ENCODE measurements around the gene CDH4.

Gene CDH4

GRCh38 chr20:61702246-61702645 lies 450.2 kb downstream of the CDH4 start:
- DNase-seq: no peak

GRCh38 chr20:61704661-61705060 lies 452.6 kb downstream of the CDH4 start:
- DNase-seq: no peak

- no peak for DNase-seq
Observed at GRCh38 chr20:61705386-61706258, 453.6 kb downstream of the CDH4 start.

GRCh38 chr20:61706259-61706961 lies 454.3 kb downstream of the CDH4 start:
- no peak for DNase-seq

GRCh38 chr20:61708891-61709290 lies 456.8 kb downstream of the CDH4 start:
- DNase-seq: no peak

GRCh38 chr20:61710108-61710507 lies 458.0 kb downstream of the CDH4 start:
- no peak for DNase-seq

- DNase-seq: no peak
Observed at GRCh38 chr20:61712688-61713087, 460.6 kb downstream of the CDH4 start.

GRCh38 chr20:61718361-61719005 lies 466.4 kb downstream of the CDH4 start:
- DNase-seq: no peak

GRCh38 chr20:61719691-61720347 lies 467.8 kb downstream of the CDH4 start:
- peak; percentile 12 for DNase-seq

GRCh38 chr20:61720348-61720696 lies 468.3 kb downstream of the CDH4 start:
- no peak for DNase-seq

GRCh38 chr20:61722146-61722678 lies 470.2 kb downstream of the CDH4 start:
- no peak for DNase-seq

GRCh38 chr20:61723529-61724257 lies 471.6 kb downstream of the CDH4 start:
- DNase-seq: no peak

GRCh38 chr20:61724376-61724775 lies 472.3 kb downstream of the CDH4 start:
- DNase-seq: no peak

GRCh38 chr20:61725145-61725544 lies 473.1 kb downstream of the CDH4 start:
- no peak for DNase-seq

- no peak for DNase-seq
Observed at GRCh38 chr20:61725966-61726365, 473.9 kb downstream of the CDH4 start.

GRCh38 chr20:61726979-61727378 lies 474.9 kb downstream of the CDH4 start:
- no peak for DNase-seq

GRCh38 chr20:61727761-61728160 lies 475.7 kb downstream of the CDH4 start:
- DNase-seq: no peak

- DNase-seq: no peak
Observed at GRCh38 chr20:61728326-61728725, 476.3 kb downstream of the CDH4 start.

GRCh38 chr20:61728786-61729770 lies 477.0 kb downstream of the CDH4 start:
- DNase-seq: no peak

- no peak for DNase-seq
Observed at GRCh38 chr20:61730631-61731362, 478.7 kb downstream of the CDH4 start.
